Caco-2 (cell line): ENCODE results near the gene ADAMTSL4. TPM values are rescaled to one million over a fixed set of nuclear protein-coding genes. Genes with fewer than 3 reads are reported as not detected.

ENCODE experiments used
- BruUV-seq: library from RNA; stranded (reverse); fragments of 400-500 nt; replicated peaks from 2 replicates; lab custom pipeline; 2021; lab: Mats Ljungman, UMichigan
- CTCF ChIA-PET: fragments of 300-600 bp; sonication (Branson Sonifier 250); formaldehyde crosslinking; loops from one replicate; lab custom pipeline; 2022; ENCODE audit warnings: antibody characterized with exemption; lab: Charles Lee
- POLR2A ChIA-PET: fragments of 300-600 bp; sonication (Branson Sonifier 250); formaldehyde crosslinking; loops from one replicate; lab custom pipeline; 2022; ENCODE audit warnings: antibody characterized with exemption; lab: Charles Lee
- DNase-seq, 2 experiments: peaks; one replicate each; pipeline versions ENCODE4 v3.0.0 to v3.0.0-alpha.2; 2020 to 2022
- H3K27me3 ChIP-seq: replicated peaks from 2 replicates; pipeline ENCODE4 v1.6.0; 2011; ENCODE audit warnings: low read length; ENCODE audit not compliant: control insufficient read depth, insufficient read depth
- H3K36me3 ChIP-seq: 2 replicates; pipeline ENCODE4 v1.5.1; 2011; ENCODE audit warnings: low read length; ENCODE audit not compliant: control insufficient read depth, insufficient read depth
- H3K4me1 ChIP-seq: fragments of 250-450 bp; sonication (Bioruptor Pico); 2 replicates; pipeline ENCODE4 v1.5.1; 2020; ENCODE audit warnings: mild to moderate bottlenecking
- H3K4me3 ChIP-seq: 2 replicates; pipeline ENCODE4 v1.5.1; 2011; ENCODE audit warnings: low read depth, mild to moderate bottlenecking, control low read depth, low read length
- H3K9me3 ChIP-seq: fragments of 250-450 bp; sonication (Bioruptor Pico); 2 replicates; pipeline ENCODE4 v1.5.1; 2020; ENCODE audit warnings: mild to moderate bottlenecking, moderate library complexity
- H3K27ac Mint-ChIP-seq: one replicate; pipeline ENCODE4 v1.8.0; 2022; ENCODE audit warnings: mixed read lengths; ENCODE audit not compliant: unreplicated experiment
- H3K27me3 Mint-ChIP-seq: one replicate; pipeline ENCODE4 v1.8.0; 2022; ENCODE audit warnings: mixed read lengths; ENCODE audit not compliant: insufficient read depth, unreplicated experiment
- H3K36me3 Mint-ChIP-seq: one replicate; pipeline ENCODE4 v1.8.0; 2022; ENCODE audit warnings: mild to moderate bottlenecking, mixed read lengths; ENCODE audit not compliant: insufficient read depth, unreplicated experiment
- H3K4me1 Mint-ChIP-seq: one replicate; pipeline ENCODE4 v1.8.0; 2022; ENCODE audit warnings: low read depth, mixed read lengths; ENCODE audit not compliant: unreplicated experiment
- H3K4me3 Mint-ChIP-seq: one replicate; pipeline ENCODE4 v1.8.0; 2022; ENCODE audit warnings: mild to moderate bottlenecking, moderate library complexity, mixed read lengths; ENCODE audit not compliant: unreplicated experiment
- H3K9me3 Mint-ChIP-seq: one replicate; pipeline ENCODE4 v1.8.0; 2022; ENCODE audit warnings: mixed read lengths; ENCODE audit not compliant: unreplicated experiment
- CTCF ChIP-seq, 2 experiments: fragments of 200-600 bp in 1 of 2; IDR thresholded peaks; 1 replicate in 1 of 2; 2 replicates in 1 of 2; pipeline versions ENCODE4 v1.5.1 to v1.8.0; 2011 to 2022; ENCODE audit warnings: antibody characterized with exemption in 1 of 2, control low read depth in 1 of 2, inconsistent platforms in 1 of 2, low read depth in 1 of 2, low read length in 1 of 2, mild to moderate bottlenecking in 1 of 2, moderate library complexity in 1 of 2; ENCODE audit not compliant: insufficient read depth in 1 of 2, severe bottlenecking in 1 of 2, unreplicated experiment in 1 of 2
- intact Hi-C: fragments of 100-400 bp; cut with micrococcal nuclease; formaldehyde crosslinking; loops from one replicate; pipeline ENCODE4 v1.10.0; 2022; ENCODE audit not compliant: unreplicated experiment
- total RNA-seq: library from RNA; stranded (reverse); gene quantifications from 2 replicates; pipeline ENCODE4 v1.2.3, GENCODE V29; 2022

Gene ADAMTSL4
- total RNA-seq, 1 experiment from 2014 or later: 17.6 TPM

GRCh38 chr1:150561254-150561973 lies 12.2 kb downstream of the ADAMTSL4 start:
- H3K4me1 ChIP-seq: peaks cover 29% of the 10 kb centered on the region
- CTCF ChIA-PET: interaction anchor here (0.5 to 6.2 kb wide), 25 partner anchors 8 to 361 kb away, joined by 3 to 51 read pairs (median 5); partner anchors contain the start of genes ADAMTSL4, ENSA, FALEC and GOLPH3L
- no peaks in the 10 kb centered on the region; the same call in 1 of the 2 replicates for H3K36me3 ChIP-seq
- TSS peak; percentile 74 for BruUV-seq
- Mint-ChIP-seq H3K4me1 (peaks cover 27% of the 10 kb centered on the region), H3K27ac (peak overlapping the region; percentile 95), H3K9me3 (no peaks in the 10 kb centered on the region), H3K27me3 (no peaks in the 10 kb centered on the region), H3K4me3 (peak overlapping the region; percentile 80), H3K36me3 (peaks cover 42% of the 10 kb centered on the region)
- H3K27me3 ChIP-seq: no peaks in the 10 kb centered on the region
- DNase-seq: peak; percentile 97
- no peak for TF ChIP-seq CTCF (IDR thresholded peaks at IDR 0.05; ENCODE audit: insufficient read depth in 1 of 2, low read depth in 1 of 2, low read length in 1 of 2, severe bottlenecking in 1 of 2, unreplicated experiment in 1 of 2)
- H3K4me3 ChIP-seq: peak overlapping the region; percentile 46
- intact Hi-C loops: loop anchor here (1.0 to 10.0 kb wide), 4 partner anchors 60 to 443 kb away; partner anchors contain the start of genes CERS2, GOLPH3L, MINDY1 and PRUNE1
- no peaks in the 10 kb centered on the region for H3K9me3 ChIP-seq
- POLR2A ChIA-PET: interaction anchor here (0.5 to 5.6 kb wide), 11 partner anchors 10 to 468 kb away, joined by 3 to 152 read pairs (median 5); partner anchors contain the start of genes ADAMTSL4, ARNT, ENSA and GOLPH3L

DNA sequence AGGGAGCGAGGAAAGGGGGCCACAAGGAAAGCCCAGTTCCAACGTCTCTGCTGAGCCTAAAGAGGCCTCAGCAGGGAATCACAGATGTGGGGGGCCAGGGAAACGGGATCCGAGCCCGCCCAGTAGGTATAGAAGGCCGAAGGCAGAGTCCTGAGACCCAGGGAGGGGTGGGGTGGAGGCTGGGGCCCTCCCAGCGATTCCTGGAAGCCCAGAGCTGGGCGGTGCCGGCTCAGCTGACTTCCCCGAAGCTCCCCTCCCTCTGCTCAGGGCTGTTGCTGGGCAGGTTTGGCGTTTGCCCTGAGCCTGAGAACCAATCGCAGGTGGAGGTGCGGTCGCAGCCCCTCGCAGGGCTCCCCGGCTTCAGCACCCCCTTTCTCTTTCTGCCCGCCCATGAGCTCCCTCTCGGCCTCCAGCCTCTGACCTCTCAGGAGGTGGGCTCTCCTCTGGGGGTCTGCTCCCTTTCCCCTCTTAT lies 12.8 kb downstream of the ADAMTSL4 start:
- Mint-ChIP-seq H3K4me1 (peaks cover 27% of the 10 kb centered on the region), H3K27me3 (no peaks in the 10 kb centered on the region), H3K36me3 (peaks cover 48% of the 10 kb centered on the region), H3K27ac (peak overlapping the region; percentile 95), H3K4me3 (peak overlapping the region; percentile 80), H3K9me3 (no peaks in the 10 kb centered on the region)
- Histone ChIP-seq H3K9me3 (no peaks in the 10 kb centered on the region), H3K36me3 (no peaks in the 10 kb centered on the region; the same call in 1 of the 2 replicates), H3K27me3 (no peaks in the 10 kb centered on the region), H3K4me1 (peaks cover 34% of the 10 kb centered on the region), H3K4me3 (peak overlapping the region; percentile 46)
- intact Hi-C loops: loop anchor here (1.0 to 10.0 kb wide), 5 partner anchors 59 to 443 kb away; partner anchors contain the start of genes CERS2, GOLPH3L, MINDY1 and PRUNE1
- peak; percentile 92 to 93 for DNase-seq
- TF ChIP-seq CTCF (IDR thresholded peaks at IDR 0.05; ENCODE audit: insufficient read depth in 1 of 2, low read depth in 1 of 2, low read length in 1 of 2, severe bottlenecking in 1 of 2, unreplicated experiment in 1 of 2): no peak
- CTCF ChIA-PET: interaction anchor here (0.5 to 6.2 kb wide), 13 partner anchors 10 to 436 kb away, joined by 3 to 51 read pairs (median 4); partner anchors contain the start of genes ENSA, GOLPH3L and MCL1
- BruUV-seq: no TSS peak
- POLR2A ChIA-PET: interaction anchor here (0.6 to 5.6 kb wide), 11 partner anchors 9 to 467 kb away, joined by 3 to 152 read pairs (median 4); partner anchors contain the start of genes ARNT, ENSA, GOLPH3L and MCL1
